PFSK-1 (cell line): ENCODE data around the gene G3BP2.

Experiments
- POLR2AphosphoS5 ChIP-seq: IDR thresholded peaks from 2 replicates; pipeline ENCODE4 v1.6.1; 2012; ENCODE audit warnings: low read depth, mild to moderate bottlenecking, control low read depth, low read length, moderate library complexity
- TAF1 ChIP-seq: IDR thresholded peaks from 2 replicates; pipeline ENCODE4 v1.6.1; 2012; ENCODE audit warnings: low read length, control low read depth, borderline replicate concordance; ENCODE audit not compliant: insufficient read depth
- TF ChIP-seq, protein P1 (sequence below), 2 experiments: IDR thresholded peaks; 2 replicates each; pipeline versions ENCODE4 v1.6.1 to v1.8.0; 2011 to 2012; ENCODE audit warnings: low read depth in 2 of 2, low read length in 2 of 2, control low read depth in 1 of 2, inconsistent platforms in 1 of 2, mild to moderate bottlenecking in 1 of 2, moderate library complexity in 1 of 2; ENCODE audit not compliant: insufficient read depth in 1 of 2

DNA sequence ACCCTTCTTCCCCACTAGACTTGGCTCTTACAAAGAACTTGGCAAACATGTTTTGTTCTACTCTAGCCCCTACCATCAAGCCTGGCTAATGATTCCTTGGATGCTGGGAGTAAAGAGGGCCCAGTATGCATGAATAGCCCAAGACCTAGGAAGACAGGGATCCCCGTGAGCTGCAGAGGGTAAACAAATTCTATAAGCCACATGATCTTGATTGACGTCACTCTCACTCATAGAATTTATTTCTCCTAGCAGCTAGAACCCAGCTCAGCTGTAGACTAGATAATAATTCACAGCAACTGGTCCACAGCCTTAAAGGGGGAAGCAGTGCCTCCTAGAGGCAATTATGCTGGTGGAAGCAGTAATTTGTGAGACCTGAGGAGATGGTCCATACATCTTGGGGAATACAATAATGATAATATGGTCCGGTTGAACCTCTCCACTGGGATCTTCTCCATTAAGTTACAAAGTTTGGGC is 35.0 kb upstream of the G3BP2 start:
- TF ChIP-seq, protein P1, sequence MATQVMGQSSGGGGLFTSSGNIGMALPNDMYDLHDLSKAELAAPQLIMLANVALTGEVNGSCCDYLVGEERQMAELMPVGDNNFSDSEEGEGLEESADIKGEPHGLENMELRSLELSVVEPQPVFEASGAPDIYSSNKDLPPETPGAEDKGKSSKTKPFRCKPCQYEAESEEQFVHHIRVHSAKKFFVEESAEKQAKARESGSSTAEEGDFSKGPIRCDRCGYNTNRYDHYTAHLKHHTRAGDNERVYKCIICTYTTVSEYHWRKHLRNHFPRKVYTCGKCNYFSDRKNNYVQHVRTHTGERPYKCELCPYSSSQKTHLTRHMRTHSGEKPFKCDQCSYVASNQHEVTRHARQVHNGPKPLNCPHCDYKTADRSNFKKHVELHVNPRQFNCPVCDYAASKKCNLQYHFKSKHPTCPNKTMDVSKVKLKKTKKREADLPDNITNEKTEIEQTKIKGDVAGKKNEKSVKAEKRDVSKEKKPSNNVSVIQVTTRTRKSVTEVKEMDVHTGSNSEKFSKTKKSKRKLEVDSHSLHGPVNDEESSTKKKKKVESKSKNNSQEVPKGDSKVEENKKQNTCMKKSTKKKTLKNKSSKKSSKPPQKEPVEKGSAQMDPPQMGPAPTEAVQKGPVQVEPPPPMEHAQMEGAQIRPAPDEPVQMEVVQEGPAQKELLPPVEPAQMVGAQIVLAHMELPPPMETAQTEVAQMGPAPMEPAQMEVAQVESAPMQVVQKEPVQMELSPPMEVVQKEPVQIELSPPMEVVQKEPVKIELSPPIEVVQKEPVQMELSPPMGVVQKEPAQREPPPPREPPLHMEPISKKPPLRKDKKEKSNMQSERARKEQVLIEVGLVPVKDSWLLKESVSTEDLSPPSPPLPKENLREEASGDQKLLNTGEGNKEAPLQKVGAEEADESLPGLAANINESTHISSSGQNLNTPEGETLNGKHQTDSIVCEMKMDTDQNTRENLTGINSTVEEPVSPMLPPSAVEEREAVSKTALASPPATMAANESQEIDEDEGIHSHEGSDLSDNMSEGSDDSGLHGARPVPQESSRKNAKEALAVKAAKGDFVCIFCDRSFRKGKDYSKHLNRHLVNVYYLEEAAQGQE (IDR thresholded peaks at IDR 0.05; ENCODE audit: insufficient read depth in 1 of 2, low read depth in 2 of 2, low read length in 2 of 2): no peak
- no peak for TF ChIP-seq TAF1
- TF ChIP-seq POLR2AphosphoS5: no peak
